ENCODE data around the gene TES. TPM values are rescaled to one million over a fixed set of nuclear protein-coding genes. Genes with fewer than 3 reads are reported as not detected.
"Not testable (repeated sequence)": the region's sequence is repeated elsewhere in the genome, so short reads cannot be mapped to it uniquely, and the experiment has no call there.

Gene TES, protein sequence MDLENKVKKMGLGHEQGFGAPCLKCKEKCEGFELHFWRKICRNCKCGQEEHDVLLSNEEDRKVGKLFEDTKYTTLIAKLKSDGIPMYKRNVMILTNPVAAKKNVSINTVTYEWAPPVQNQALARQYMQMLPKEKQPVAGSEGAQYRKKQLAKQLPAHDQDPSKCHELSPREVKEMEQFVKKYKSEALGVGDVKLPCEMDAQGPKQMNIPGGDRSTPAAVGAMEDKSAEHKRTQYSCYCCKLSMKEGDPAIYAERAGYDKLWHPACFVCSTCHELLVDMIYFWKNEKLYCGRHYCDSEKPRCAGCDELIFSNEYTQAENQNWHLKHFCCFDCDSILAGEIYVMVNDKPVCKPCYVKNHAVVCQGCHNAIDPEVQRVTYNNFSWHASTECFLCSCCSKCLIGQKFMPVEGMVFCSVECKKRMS
- polyA plus RNA-seq: 150 TPM

DNA sequence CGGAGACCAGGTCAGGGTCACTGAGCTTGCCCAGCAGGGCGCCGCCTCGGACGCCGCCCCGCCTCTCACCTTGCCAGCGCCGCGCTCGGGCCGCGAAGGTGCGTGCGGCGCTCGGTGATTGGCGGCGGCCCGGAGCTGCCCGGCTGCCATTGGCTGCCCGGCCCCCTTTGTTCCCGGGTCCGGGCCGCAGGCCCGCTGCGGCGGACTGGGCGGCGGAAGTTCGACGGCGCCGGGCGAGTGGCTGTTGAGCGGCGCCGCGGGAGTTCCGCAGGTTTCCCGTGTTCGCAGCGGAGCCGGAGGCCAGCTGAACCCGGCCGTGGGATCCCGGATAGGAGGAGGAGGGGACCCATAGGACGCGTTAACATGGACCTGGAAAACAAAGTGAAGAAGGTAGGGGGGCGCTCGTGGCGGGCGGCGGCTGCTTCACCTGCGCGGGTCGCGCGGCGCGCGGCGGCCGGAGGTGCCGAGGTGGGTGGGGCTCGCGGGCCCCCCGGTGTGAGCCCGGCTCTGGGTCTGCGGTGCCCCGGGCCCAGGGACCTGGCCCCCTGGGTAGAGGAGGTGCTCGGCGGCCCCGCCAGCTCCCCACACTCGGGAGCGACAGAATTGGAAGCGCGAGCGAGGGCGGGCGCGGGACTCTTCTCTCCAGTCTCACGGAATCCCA, at the start of gene TES:
Gene TES (plus strand): TSS at position 195 of the 661 bp plus-strand sequence. CDS start 169 bp downstream, at position 364.
- H3K9me3 Mint-ChIP-seq: no peaks in the 10 kb centered on the region
- H3K4me3 Mint-ChIP-seq: peak within 1 kb of the TSS; percentile 99 to 100 (median 99)
- H3K4me1 Mint-ChIP-seq: peaks cover 23 to 41% (median 34%) of the 10 kb centered on the region in 3 donors
- H3K27me3 Mint-ChIP-seq: no peaks in the 10 kb centered on the region
- peaks cover 2% of the 10 kb centered on the region for H3K36me3 Mint-ChIP-seq
- H3K27ac Mint-ChIP-seq: peak within 1 kb of the TSS; percentile 87 to 98 (median 93)

DNA sequence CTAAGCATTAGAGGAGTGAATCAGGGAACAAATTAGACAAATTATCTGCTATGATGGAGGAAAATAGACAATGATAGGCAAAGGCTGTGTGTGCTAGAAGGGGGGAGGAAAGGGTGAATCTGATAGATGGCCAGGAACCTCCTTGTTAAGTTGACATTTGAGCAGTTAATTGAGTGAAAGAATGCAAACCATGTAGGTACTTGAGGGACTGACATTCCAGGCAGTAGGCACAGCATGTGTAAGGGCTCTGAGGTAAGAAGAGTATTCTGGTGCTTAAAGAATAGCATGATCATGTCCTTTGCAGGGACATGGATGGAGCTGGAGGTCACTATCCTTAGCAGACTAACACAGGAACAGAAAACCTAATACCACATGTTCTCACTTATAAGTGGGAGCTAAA, 48.6 kb upstream of the TES start:
- Mint-ChIP-seq H3K4me1 (peaks cover 37 to 55% (median 55%) of the 10 kb centered on the region in 3 donors), H3K4me3 (peak overlapping the region in 2 of 4 donors; percentile 70 to 73), H3K27ac (peak overlapping the region in 2 of 3 donors; percentile 13 to 78), H3K27me3 (no peaks in the 10 kb centered on the region), H3K9me3 (no peaks in the 10 kb centered on the region), H3K36me3 (no peaks in the 10 kb centered on the region)

DNA sequence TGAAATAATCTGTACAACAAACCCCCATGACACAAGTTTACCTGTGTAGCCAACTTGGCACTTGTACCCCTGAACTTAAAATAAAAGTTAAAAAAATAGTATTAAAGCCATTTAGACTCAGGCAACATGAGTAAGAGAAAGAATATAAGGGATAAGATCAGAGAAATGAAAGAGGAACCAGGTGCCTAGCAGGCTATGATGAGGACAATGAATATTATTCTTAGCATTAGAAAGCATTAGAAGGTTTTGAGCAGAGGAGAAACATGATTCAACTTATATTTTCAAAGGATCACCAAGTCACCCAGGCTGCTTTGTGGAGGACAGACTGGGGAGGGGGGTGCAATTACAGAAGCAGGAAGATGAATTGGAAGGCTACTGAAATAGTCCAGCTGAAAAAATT, 48.1 kb upstream of the TES start:
- Mint-ChIP-seq H3K27me3 (no peaks in the 10 kb centered on the region), H3K27ac (peak overlapping the region in 2 of 3 donors; percentile 13 to 46), H3K36me3 (no peaks in the 10 kb centered on the region), H3K4me3 (peak overlapping the region in 1 of 4 donors; percentile 73), H3K4me1 (peaks cover 40 to 57% (median 49%) of the 10 kb centered on the region in 3 donors), H3K9me3 (no peaks in the 10 kb centered on the region)

DNA sequence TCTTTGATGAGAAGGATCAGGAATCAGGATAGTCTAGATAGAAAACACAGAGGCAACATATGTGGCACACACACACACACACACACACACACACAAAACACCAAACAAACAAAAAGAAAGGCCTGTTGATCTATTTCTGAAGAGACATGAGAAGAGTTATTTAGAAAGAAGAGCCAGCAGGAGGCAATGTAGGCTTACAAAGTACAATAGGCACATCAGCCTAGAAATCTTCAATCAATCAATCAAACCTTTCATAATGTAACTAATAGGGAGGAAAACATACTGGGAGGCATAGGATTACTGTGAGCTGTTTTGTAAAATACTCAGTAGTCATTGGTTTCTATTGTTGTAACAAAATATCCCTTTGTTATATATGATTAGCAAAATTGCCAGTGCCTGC, 47.3 kb upstream of the TES start:
- H3K36me3 Mint-ChIP-seq: no peaks in the 10 kb centered on the region

DNA sequence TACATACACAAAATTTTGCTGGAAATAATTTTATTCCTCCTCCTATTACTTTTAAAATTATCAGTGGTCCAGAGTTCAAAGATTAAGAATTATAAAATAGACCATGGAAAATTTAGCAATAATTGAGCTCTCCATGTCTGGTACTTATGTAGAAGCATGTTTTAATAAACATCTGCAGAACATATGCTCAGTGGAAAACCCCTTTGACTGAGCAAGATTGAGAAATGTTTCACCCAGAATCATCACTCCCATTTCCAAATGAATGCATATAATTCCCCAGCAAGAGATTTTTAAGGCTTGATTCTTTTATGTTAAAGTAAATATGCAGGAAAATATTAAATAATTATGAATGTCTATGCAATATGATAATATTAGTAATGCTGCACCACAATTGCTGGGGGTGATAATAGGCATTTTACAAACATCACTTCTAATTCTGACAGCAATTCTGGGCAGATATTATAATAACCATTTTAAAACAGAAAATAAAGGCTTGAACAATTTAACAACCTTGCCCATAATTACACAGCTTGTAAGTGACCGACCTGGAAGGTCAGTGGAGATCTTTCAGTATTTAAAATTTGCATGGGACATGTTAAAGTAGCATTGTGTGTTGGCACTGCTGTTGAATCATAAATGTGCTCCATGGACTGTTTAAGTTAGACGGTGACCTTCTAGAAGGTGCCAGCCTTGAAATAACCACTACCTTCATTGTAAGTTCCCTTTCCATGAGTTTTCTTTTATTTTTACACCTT, 45.6 kb upstream of the TES start:
- H3K4me3 Mint-ChIP-seq: peak overlapping the region in 1 of 4 donors; percentile 81
- H3K27me3 Mint-ChIP-seq: no peaks in the 10 kb centered on the region
- peaks cover 42 to 54% (median 45%) of the 10 kb centered on the region in 3 donors for H3K4me1 Mint-ChIP-seq
- no peaks in the 10 kb centered on the region for H3K9me3 Mint-ChIP-seq
- H3K27ac Mint-ChIP-seq: peak overlapping the region in 1 of 3 donors; percentile 86
- no peaks in the 10 kb centered on the region for H3K36me3 Mint-ChIP-seq

More for the DNA sequence above, 47.3 kb upstream of the TES start:
- no peak overlapping the region for H3K4me3 Mint-ChIP-seq
- H3K27ac Mint-ChIP-seq: peak overlapping the region in 1 of 3 donors; percentile 13
- no peaks in the 10 kb centered on the region for H3K27me3 Mint-ChIP-seq
- no peaks in the 10 kb centered on the region for H3K9me3 Mint-ChIP-seq
- peaks cover 44 to 56% (median 48%) of the 10 kb centered on the region in 3 donors for H3K4me1 Mint-ChIP-seq

DNA sequence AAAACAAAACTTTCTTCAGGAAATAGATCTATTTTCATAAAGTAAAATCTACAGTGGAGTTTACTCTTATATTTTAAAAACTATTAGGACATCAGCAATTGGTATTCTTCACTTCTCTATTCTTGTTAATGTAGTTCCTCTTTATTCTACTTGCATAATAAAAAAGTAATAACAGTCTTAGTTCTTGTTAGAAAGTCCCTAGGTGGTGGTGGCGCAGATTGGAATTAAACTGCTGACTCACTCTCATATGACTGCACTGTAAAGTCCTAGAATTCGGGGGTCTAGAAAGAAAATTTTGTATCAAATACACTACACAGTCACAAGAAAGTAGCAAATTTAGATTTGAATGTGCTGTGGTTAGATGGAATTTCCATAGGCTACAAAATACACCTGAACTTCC, 44.6 kb upstream of the TES start:
- H3K27ac Mint-ChIP-seq: peak overlapping the region; percentile 26 to 90 (median 86)
- H3K36me3 Mint-ChIP-seq: no peaks in the 10 kb centered on the region
- H3K27me3 Mint-ChIP-seq: no peaks in the 10 kb centered on the region
- peak overlapping the region; percentile 8 to 81 (median 46) for H3K4me3 Mint-ChIP-seq
- no peaks in the 10 kb centered on the region for H3K9me3 Mint-ChIP-seq
- H3K4me1 Mint-ChIP-seq: peaks cover 40 to 49% (median 41%) of the 10 kb centered on the region in 3 donors

DNA sequence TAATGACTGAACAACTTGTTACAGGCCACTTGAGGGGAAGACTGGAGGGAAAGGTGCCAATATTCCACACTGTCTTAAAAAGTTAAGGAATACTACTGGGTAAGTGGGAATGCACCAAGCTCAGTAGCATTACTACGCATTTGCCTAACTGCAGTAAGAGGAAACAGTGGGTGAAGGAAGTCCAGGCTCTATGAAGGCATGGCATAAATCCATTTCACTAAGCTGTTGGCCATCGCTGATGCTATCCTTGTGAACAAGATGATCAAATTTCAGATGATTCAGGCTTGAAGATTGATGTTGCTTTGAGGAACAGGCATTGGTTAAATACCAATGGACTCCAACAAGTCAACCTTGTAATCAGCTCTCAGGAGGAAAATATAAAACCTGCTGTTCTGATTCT, 44.2 kb upstream of the TES start:
- H3K27me3 Mint-ChIP-seq: no peaks in the 10 kb centered on the region
- peak overlapping the region; percentile 8 to 81 (median 46) for H3K4me3 Mint-ChIP-seq
- H3K9me3 Mint-ChIP-seq: no peaks in the 10 kb centered on the region
- H3K36me3 Mint-ChIP-seq: no peaks in the 10 kb centered on the region
- peaks cover 40 to 49% (median 41%) of the 10 kb centered on the region in 3 donors for H3K4me1 Mint-ChIP-seq
- H3K27ac Mint-ChIP-seq: peak overlapping the region; percentile 26 to 90 (median 86)

DNA sequence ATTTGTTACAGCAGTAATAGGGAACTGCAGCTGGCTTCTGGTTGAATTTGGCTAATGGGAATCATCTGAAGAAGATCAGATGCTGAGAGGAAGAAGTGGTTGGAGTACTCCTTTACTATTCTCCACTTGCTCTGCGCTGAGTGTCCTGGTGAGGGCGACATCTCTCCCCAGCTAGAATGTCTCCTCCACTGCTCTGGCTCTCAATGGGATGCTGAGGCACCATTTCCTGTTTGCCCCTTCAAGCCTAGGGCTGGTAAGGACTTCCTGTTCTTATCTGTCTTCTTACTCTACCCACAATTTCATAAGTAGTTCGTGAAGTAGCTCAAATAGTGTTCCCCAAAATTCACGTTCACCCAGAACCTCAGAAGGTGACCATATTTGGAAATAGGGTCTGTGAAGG, 43.2 kb upstream of the TES start:
- Mint-ChIP-seq H3K27ac (peak overlapping the region in 1 of 3 donors; percentile 26), H3K4me3 (peak overlapping the region in 1 of 4 donors; percentile 24), H3K27me3 (no peaks in the 10 kb centered on the region), H3K9me3 (no peaks in the 10 kb centered on the region), H3K4me1 (peaks cover 34 to 41% (median 35%) of the 10 kb centered on the region in 3 donors), H3K36me3 (no peaks in the 10 kb centered on the region)

DNA sequence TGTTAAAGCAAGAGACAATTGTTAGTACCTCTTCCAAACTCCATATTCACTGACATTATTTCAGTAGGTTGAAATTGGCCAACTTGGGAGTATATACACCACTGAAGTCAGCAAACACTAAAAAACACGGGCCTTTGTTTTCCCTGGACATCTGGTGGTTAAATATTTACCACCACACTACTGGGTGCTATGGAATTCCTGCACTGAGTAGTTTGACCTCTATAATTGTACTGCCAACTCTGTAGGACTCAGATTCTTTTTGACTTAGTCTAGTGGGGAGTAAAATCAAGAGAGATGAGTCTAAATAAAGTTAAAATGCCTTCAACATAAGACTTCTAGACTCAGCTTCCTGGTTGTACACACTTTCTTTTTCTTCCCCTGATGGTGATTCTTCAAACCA, 41.3 kb upstream of the TES start:
- H3K36me3 Mint-ChIP-seq: no peaks in the 10 kb centered on the region
- H3K27me3 Mint-ChIP-seq: no peaks in the 10 kb centered on the region
- H3K4me3 Mint-ChIP-seq: no peak overlapping the region
- H3K4me1 Mint-ChIP-seq: peaks cover 19 to 28% (median 26%) of the 10 kb centered on the region in 3 donors
- H3K27ac Mint-ChIP-seq: no peak overlapping the region
- H3K9me3 Mint-ChIP-seq: no peaks in the 10 kb centered on the region

DNA sequence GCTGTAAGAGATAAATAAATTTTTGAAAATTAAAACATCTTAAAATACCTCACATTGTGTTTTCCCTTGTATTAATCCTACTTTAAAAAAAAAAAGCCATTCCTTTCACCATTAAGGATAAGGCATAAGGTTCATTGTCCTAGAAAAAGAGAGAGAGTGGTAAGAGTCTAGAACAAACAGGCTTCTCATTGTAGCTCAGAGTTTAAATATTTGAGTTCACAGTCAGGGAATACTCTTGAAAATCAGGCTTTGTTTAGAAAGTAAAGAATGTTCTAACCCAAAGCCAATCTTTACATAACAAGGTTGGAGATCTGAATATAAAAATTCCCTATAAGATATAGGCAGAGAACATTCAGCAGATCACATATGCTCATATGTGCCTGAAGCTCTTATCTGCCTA, 40.2 kb upstream of the TES start:
- H3K4me3 Mint-ChIP-seq: no peak overlapping the region
- peaks cover 0 to 3% (median 0%) of the 10 kb centered on the region in 3 donors for H3K9me3 Mint-ChIP-seq
- H3K4me1 Mint-ChIP-seq: peaks cover 9 to 22% (median 19%) of the 10 kb centered on the region in 3 donors
- H3K27me3 Mint-ChIP-seq: no peaks in the 10 kb centered on the region
- no peak overlapping the region for H3K27ac Mint-ChIP-seq
- H3K36me3 Mint-ChIP-seq: no peaks in the 10 kb centered on the region

DNA sequence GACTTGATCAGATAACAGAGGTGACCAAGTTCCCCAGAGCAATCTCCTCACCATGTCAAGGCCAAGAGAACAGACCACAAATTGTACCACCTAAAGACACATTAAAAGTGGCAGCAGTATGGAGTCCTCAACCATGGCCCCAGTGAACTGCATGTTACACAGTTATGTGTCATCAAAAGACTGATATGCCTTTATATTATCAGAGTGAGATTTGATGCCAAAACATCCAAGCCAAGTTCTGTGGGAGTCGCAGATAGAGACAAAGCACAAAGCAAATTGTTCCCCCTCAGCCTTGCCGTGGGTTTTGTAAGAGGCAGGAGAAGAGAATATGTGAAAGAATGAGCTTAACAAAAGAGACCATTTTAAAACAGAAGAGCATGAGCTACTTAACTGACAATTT, 39.2 kb upstream of the TES start:
- no peaks in the 10 kb centered on the region for H3K36me3 Mint-ChIP-seq
- H3K4me3 Mint-ChIP-seq: no peak overlapping the region
- peaks cover 0 to 13% (median 13%) of the 10 kb centered on the region in 3 donors for H3K4me1 Mint-ChIP-seq
- H3K9me3 Mint-ChIP-seq: peaks cover 0 to 3% (median 0%) of the 10 kb centered on the region in 3 donors
- no peak overlapping the region for H3K27ac Mint-ChIP-seq
- H3K27me3 Mint-ChIP-seq: no peaks in the 10 kb centered on the region

DNA sequence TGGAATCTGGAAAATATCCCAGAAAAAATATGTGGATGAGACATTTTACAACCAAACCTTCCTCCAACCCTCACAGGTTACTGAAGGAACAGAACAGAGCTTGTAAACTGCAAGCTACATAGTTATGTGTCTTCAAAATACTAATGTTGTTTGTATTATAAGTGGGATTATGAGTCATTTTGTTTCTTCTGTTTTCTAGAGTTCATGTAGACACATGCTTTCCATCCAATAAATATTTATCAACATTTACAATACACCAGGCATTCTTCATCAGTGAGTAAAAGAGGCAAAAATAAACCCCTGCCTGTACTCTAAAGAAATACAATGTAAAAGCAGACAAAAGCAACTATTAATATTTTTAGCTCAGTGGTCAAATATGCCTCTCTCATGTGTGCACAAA, 38.0 kb upstream of the TES start:
- Mint-ChIP-seq H3K36me3 (no peaks in the 10 kb centered on the region), H3K4me1 (peaks cover 0 to 2% (median 2%) of the 10 kb centered on the region in 3 donors), H3K9me3 (peaks cover 0 to 3% (median 0%) of the 10 kb centered on the region in 3 donors), H3K27ac (no peak overlapping the region), H3K27me3 (no peaks in the 10 kb centered on the region), H3K4me3 (no peak overlapping the region)

DNA sequence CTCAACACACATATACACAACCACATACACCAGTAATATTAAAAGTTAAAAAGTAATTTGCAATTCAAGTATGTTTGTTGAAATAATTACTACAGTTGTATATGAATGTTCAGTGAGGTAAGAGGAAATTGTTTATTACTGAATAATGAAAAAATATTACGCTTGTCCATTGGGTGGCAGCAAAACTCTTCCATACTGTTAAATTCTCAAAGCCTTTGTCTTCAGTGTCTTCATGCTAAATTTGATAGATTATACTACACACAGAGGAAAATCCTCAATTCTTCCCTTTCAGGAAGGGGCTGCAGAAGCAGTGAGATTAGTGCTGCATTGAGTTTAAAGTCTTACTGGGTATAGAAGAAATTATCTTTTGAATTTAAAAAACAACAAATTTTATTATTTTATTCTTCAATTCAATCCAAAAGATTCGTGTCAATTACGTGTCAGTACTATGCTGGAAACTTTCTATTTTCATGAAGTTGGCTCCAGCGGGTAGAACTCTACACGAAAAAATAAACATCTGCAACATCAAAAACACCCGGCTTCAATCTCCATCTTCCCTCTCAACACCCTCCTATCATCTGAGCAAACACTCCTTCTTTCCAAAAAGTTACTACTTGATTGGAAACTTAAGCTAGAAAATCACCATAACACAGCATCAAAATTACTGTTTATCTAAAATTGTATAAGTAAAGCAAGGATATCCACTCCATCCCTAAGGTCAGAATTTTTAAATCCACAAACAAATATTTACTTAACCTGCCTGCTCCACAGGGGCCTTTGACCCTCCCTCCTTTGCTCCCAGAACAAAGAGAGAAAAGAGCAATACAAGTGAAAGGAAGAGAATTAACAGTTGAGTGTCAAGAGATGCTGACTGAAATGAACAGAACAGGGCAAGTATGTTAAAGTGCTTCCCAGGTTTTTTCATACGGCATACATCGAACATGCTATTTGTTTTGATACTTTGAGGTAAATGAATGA, 37.0 kb upstream of the TES start:
- H3K9me3 Mint-ChIP-seq: peaks cover 0 to 3% (median 0%) of the 10 kb centered on the region in 3 donors
- no peak overlapping the region for H3K4me3 Mint-ChIP-seq
- no peaks in the 10 kb centered on the region for H3K36me3 Mint-ChIP-seq
- H3K27ac Mint-ChIP-seq: no peak overlapping the region
- no peaks in the 10 kb centered on the region for H3K4me1 Mint-ChIP-seq
- no peaks in the 10 kb centered on the region for H3K27me3 Mint-ChIP-seq

DNA sequence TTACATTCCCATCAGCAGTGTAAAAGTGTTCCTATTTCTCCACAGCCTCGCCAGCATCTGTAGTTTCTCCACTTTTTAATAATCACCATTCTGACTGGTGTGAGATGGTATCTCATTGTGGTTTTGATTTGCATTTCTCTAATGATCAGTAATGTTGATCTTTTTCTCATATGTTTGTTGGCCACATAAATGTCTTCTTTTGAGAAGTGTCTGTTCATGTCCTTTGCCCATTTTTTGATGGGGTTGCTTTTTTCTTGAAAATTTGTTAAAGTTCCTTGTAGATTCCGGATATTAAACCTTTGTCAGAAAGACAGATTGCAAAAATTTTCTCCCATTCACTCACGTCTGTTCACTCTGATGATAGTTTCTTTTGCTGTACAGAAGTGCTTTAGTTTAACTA, 35.2 kb upstream of the TES start:
- H3K4me3 Mint-ChIP-seq, H3K36me3 Mint-ChIP-seq, H3K27me3 Mint-ChIP-seq, H3K27ac Mint-ChIP-seq, H3K9me3 Mint-ChIP-seq, H3K4me1 Mint-ChIP-seq: not testable (repeated sequence)

Measured in IgD-negative memory B cell (primary cell).